ENCODE measurements around the gene NSG1. TPM values are rescaled to one million over a fixed set of nuclear protein-coding genes. Genes with fewer than 3 reads are reported as not detected.

The NSG1 gene
- total RNA-seq, 1 donor from 2014 or later = not detected

- H3K9me3 Mint-ChIP-seq = no peaks in the 10 kb centered on the region
- CTCF ChIA-PET = no interaction called here
- no peak for TF ChIP-seq CTCF (IDR thresholded peaks at IDR 0.05)
- H3K27me3 Mint-ChIP-seq = peaks cover 5% of the 10 kb centered on the region
- POLR2A ChIA-PET = no interaction called here
- no peak overlapping the region for H3K27ac Mint-ChIP-seq
- DNase-seq = no peak
- intact Hi-C loops (cut with micrococcal nuclease) = no loop called here
- H3K4me1 Mint-ChIP-seq = no peaks in the 10 kb centered on the region
- H3K36me3 Mint-ChIP-seq (ENCODE audit: low read depth) = no peaks in the 10 kb centered on the region
- H3K4me3 Mint-ChIP-seq = no peak overlapping the region
- no peak for ATAC-seq (ENCODE audit: low read depth)
Measured at GRCh38 chr4:4408132-4408523, 21.2 kb downstream of the NSG1 start.

- H3K27me3 Mint-ChIP-seq = peaks cover 4% of the 10 kb centered on the region
- TF ChIP-seq CTCF (IDR thresholded peaks at IDR 0.05) = no peak
- H3K9me3 Mint-ChIP-seq = no peaks in the 10 kb centered on the region
- DNase-seq = no peak
- H3K4me3 Mint-ChIP-seq = no peak overlapping the region
- ATAC-seq (ENCODE audit: low read depth) = no peak
- ChIA-PET CTCF (no interaction called here), POLR2A (no interaction called here)
- intact Hi-C loops (cut with micrococcal nuclease) = no loop called here
- H3K36me3 Mint-ChIP-seq (ENCODE audit: low read depth) = no peaks in the 10 kb centered on the region
- no peaks in the 10 kb centered on the region for H3K4me1 Mint-ChIP-seq
- H3K27ac Mint-ChIP-seq = no peak overlapping the region
Measured at GRCh38 chr4:4408576-4409335, 21.9 kb downstream of the NSG1 start.

GRCh38 chr4:4409416-4410115 lies 22.7 kb downstream of the NSG1 start:
- Mint-ChIP-seq H3K9me3 (no peaks in the 10 kb centered on the region), H3K4me1 (no peaks in the 10 kb centered on the region), H3K4me3 (no peak overlapping the region), H3K27me3 (peaks cover 4% of the 10 kb centered on the region), H3K36me3 (ENCODE audit: low read depth) (no peaks in the 10 kb centered on the region), H3K27ac (no peak overlapping the region)
- intact Hi-C loops (cut with micrococcal nuclease) = no loop called here
- DNase-seq (no peak), ATAC-seq (ENCODE audit: low read depth) (no peak)
- TF ChIP-seq CTCF (IDR thresholded peaks at IDR 0.05) = no peak
- CTCF ChIA-PET = no interaction called here
- POLR2A ChIA-PET = no interaction called here

GRCh38 chr4:4410271-4410670 lies 23.4 kb downstream of the NSG1 start:
- Mint-ChIP-seq H3K36me3 (ENCODE audit: low read depth) (no peaks in the 10 kb centered on the region), H3K4me1 (no peaks in the 10 kb centered on the region), H3K27me3 (peaks cover 4% of the 10 kb centered on the region), H3K9me3 (no peaks in the 10 kb centered on the region), H3K4me3 (no peak overlapping the region), H3K27ac (no peak overlapping the region)
- ChIA-PET CTCF (no interaction called here), POLR2A (no interaction called here)
- ATAC-seq (ENCODE audit: low read depth) (no peak), DNase-seq (no peak)
- no peak for TF ChIP-seq CTCF (IDR thresholded peaks at IDR 0.05)
- intact Hi-C loops (cut with micrococcal nuclease) = no loop called here

- H3K36me3 Mint-ChIP-seq (ENCODE audit: low read depth) = peaks cover 12% of the 10 kb centered on the region
- ATAC-seq (ENCODE audit: low read depth) (no peak), DNase-seq (no peak)
- intact Hi-C loops (cut with micrococcal nuclease) = no loop called here
- H3K27me3 Mint-ChIP-seq = peaks cover 2% of the 10 kb centered on the region
- no peak overlapping the region for H3K4me3 Mint-ChIP-seq
- peaks cover 3% of the 10 kb centered on the region for H3K9me3 Mint-ChIP-seq
- H3K27ac Mint-ChIP-seq = no peak overlapping the region
- ChIA-PET CTCF (no interaction called here), POLR2A (no interaction called here)
- H3K4me1 Mint-ChIP-seq = no peaks in the 10 kb centered on the region
- TF ChIP-seq CTCF (IDR thresholded peaks at IDR 0.05) = no peak
Measured at GRCh38 chr4:4411906-4412305, 25.0 kb downstream of the NSG1 start.
